A172 (cell line): ENCODE results near the gene DMD. TPM values are rescaled to one million over a fixed set of nuclear protein-coding genes. Genes with fewer than 3 reads are reported as not detected.

Experiments used
- DNase-seq: peaks from one replicate; pipeline ENCODE4 v3.0.0-alpha.2; 2015; ENCODE audit warnings: low spot score
- total RNA-seq: library from RNA; depleted of rRNA; stranded (reverse); fragments of >200 nt; shearing (Covaris generic); gene quantifications from 2 replicates; pipeline ENCODE4 v1.2.3, GENCODE V29; 2014

Gene DMD
- total RNA-seq, 1 experiment from 2014 or later, result 17.6 TPM

DNA sequence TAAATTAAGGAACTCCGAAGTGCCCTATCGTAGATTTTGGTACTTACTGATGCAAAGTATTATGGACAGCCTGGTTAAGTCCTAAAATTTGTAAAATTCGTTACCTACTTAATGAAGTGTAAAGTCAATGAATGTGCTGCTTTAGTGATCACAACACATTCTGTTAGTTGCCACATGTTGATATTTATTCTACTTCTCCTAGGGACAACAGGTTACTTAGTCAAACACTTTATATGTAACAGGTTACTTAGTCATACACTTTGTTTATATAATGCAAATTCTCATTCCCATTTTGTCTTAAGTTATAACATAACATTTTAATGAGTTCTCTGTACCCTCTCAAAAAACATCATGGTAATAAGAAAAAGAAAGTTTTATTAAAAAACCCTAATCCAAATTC, 1496.6 kb downstream of the DMD start:
- DNase-seq, result no peak

DNA sequence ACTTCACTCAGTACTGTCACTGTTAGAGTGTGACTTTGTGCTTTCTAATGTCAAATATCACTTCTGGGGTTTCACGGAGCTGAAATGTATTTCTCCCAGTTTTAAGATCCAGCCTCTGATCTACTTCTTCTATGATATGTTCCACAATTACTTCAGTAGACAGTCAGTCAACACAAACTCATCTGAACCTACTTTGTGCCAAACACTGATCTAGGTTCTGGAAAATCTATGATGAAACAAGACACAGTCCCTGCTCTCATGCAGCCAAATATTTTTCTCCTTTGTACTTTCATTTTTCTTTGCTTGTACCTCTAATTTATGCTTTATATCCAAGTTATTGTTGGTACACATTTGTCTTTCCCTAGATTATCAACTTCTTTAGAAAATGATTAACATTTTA, 1498.2 kb downstream of the DMD start:
- no peak for DNase-seq

DNA sequence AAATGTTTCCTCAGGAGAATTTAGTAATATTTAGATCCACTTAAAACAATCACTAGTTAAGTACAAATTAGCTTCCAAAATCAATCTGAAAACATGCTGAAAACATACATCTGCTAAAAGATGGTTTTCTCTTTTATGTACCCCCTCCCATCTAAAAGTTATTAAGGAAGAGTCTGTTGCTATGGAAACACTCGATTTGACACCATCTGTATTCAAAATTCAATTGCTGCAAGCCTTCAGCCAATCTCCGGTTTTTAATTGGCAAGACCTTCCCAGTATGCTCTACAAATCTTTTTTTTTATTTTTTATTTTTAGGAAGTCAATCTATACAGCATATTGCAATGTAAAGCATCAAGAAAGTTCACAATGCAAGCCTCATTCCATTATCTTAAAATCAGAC, 1500.2 kb downstream of the DMD start:
- no peak for DNase-seq

DNA sequence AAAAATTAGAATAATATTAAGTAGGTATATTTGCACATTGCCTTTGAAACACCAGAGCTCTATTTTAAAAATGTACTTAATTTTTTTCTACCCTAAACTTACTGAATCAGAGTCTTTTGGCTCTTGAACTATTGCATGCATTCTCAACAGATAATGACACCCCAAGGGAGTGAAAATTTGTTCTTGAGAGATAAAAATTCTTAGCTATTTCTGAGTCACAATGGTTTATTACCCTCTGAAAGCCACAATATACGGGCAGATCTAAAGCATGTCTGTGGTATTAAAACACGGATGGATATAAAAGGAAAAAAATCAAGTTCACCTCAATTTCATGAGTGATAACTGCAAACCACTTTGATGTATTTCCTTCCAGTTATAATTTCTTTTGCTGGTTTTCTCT, 1503.2 kb downstream of the DMD start:
- peak; percentile 59 for DNase-seq

DNA sequence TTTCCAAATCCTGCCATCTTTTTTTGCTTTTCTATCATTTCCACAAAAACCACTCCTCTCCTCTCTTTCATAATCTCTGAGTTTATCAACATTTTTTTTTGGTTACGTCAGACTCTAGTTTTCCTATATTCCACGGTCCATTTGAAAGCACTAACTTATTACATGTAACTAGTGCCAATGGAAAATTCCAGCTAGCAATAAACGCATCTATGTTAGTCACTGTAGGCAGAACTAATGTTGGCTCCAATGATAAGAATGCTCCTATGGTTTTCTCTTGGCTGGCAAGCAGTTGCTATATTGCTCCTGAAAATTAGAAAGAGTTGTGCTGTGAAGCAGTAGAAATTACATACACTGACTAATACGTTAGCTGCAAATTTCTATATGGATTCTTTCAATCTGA, 1504.9 kb downstream of the DMD start:
- peak; percentile 19 for DNase-seq

DNA sequence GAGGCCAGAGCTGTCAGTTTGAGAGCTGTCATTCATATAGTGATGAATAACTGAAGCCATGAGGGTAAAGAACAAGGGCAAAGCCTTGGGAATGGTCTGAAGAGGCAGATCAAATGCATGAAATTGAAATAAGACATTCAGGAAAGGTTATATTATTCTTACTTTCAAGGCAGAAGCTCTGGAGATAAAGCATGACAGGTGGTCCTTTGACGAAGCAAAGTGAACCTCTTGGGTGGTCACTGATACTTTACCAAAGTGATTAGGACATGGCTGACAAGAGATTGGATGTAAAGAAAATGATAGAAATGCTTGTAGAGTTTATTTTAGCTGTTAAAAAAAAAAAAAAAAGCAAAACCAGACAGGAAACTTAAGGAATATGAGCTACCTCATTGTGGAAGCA, 1505.5 kb downstream of the DMD start:
- no peak for DNase-seq

DNA sequence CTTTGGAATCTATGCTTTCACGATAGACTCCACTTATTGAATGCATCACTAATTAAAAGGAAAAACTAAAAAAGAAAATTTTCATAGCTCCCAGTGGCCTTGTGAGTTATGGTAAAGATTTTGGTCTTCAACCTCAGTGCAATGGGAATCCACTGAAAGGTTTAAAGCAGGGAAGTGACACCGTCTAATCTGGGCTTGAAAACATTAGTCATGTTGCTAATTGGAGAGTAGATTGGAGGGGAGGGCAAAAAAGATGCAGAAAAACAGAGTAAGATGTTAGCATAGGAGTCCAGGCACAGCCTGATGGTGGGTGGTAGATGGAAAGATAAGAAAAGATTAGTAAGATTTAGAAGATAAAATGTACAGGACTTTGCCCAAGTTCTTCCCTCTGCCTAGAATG, 1506.4 kb downstream of the DMD start:
- DNase-seq, result no peak

DNA sequence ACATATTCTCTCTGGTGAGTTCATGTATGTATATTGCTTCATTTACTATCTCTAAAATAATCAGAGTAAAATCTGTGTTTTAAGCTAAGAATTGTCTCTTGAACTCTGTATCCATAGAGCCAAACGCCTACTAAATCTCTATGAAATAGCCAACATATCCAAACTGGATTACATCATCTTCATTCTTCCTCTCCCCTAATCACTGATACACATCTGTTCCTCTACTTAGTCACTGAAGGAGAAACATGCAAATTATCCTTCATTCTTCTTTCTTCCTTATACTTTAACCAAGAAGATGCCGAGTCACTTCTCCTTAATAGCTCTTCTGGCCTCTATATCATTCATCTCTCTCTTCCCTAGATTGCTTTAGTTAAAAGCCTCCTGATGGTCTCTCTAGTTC, 1509.1 kb downstream of the DMD start:
- peak; percentile 2 for DNase-seq

DNA sequence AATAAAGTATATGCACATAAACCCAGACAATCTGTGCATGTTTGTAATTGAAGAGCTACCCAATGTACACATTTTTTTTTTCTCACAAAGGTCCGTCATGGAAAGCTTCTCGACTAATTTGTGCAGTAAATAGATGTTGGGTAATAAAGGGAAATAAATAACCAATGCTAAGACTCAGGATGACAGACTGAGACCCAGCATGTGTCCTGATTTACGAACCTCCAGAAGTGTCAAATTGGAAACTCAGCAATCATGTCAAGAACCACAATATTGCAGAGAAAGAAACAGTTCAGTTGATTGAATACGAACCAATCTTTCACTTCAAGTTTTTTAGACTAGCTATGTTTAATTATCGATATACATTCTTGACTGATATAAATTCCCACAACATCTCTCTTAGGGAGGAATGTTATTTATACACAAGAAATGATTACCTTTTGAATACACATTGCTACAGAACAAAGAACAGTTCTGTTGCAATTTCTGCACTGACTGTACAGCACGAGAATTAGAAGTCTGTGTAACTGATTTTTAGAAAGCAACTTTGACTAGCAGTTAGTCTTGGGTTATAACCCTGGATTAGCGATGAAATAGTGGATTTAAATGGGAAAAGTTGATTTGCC, 1513.9 kb downstream of the DMD start:
- no peak for DNase-seq

DNA sequence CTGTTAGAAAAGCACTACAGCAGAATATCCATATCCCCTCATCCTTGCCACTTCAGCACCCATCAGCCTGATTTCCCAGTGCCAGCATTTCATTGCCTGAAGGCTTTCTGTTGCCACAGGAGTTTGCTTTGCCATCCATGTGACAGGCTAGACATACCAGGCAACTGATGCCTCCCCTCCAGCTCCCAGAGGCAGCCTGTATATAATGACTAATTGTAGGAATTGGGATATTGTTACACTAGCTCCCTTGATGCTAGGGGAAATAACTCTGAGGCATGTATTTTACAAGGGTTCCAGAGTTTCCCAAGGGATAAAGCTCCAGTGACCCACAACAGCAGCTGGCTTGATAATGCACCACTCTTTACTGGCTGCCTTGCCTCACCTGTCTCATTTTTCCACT, 1531.5 kb downstream of the DMD start:
- DNase-seq, result no peak

DNA sequence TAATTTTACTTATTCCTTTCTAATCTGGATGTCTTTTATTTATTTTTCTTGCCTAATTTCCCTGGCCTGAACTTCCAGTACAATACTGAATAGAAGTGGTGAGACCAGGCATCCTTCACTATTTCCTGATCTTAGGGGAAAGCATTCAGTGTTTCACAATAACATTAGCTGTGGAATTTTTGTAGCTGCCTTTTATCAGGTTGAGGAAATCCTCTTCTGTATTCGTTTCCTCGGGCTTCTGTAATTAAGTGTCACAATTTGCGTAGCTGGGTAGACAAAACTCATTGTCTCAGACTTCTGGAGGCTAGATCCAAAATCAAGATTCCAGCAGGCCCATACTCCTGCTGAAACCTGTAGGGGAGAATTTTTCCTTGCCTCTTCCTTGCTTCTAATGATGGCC, 1541.1 kb downstream of the DMD start:
- DNase-seq, result no peak

DNA sequence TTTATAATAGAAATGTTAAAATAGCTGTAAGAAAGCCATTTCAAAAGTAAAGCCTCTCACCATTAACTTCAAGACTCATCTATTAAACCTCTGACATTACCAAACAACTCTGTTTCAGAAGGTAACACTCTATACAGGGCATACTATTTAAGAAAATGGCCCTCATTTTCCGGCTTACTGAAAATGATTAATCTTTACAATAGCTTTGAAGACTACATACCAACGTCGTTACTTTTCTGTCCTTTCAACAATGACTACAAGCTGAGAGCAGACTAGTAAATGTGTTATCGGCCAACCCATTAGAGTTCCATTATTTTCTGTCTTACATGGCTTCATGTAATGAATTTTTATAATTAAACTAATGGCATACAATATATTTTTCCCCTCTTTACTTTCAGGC, 1545.9 kb downstream of the DMD start:
- DNase-seq, result no peak

DNA sequence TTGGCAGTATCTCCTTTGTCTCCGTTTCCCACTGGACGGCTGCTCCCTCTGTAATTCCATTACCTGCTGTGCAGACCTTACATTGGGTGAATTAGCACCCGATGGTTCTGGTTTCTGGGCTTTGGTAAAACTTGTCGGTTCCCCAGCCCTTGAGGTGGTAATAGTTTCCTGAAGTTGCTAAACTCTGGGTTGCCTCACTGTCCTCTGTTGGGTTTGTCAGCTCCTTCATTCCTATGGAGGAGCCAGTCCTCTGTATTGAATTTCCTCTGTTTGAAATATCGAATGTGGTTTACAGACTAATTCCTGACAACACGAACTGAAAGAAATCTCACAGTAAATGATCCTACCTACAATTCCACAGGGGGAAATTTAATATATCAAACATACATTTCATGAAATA, 1548.2 kb downstream of the DMD start:
- no peak for DNase-seq

DNA sequence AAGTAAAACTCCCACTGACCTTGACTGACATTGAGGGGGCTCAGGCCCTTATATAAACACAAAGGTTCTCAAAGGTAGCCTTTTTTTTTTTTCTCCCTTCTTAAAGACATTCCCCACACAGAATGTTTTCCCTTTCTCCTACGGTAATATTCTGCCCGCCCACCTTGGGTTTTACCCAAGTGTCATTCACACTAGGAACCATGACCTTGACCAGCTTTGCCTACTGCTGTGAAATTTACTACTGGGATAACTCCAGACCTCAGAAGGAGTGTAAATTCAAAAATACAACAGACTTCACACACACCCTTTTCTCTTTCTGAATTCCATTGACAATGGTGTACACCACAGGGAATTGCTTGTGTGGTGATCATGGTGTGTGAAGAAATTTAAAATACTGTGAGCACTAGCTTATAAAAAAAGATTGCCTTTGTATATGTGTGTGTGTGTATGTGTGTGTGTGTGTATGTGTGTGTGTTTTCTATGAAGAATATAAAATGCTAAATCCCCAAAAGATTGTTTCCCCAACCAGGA, 1550.0 kb downstream of the DMD start:
- no peak for DNase-seq

DNA sequence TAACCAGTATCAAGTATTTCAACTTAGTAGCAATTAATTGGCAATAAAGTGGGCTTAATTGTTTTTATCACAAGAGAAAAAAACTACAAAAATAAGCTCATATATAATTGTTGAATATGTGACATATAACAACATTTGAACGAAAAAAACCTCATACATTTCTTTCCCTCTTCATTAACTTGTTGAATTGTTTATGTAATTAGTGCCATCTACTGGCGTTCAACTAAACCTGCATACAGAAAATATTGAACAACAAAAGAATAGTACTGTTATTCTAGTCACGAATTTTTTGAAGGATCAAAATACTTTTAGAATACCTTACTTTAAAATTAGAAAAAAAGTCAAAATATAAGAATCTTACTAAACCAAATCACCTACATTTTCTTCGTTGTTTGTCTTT, 1553.0 kb downstream of the DMD start:
- peak; percentile 36 for DNase-seq

DNA sequence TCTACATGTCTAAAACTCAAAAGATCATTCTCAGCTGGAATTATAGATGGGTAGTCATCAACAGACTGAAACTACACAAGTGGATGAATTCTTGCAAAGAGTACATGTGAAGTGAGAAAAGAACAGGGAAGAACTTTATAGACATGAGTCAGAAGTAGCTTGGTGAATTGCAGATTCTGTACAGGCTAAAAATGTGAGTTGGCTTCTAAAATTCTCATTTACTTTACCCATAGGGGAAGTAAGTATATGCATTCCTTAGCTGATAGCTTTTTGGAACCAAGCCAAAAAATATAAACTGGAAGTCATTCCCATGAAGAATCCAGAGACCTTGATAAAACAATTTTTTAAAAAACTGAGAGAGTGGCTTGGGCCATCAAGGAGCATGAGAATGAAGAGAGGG, 1555.3 kb downstream of the DMD start:
- DNase-seq, result peak; percentile 27

DNA sequence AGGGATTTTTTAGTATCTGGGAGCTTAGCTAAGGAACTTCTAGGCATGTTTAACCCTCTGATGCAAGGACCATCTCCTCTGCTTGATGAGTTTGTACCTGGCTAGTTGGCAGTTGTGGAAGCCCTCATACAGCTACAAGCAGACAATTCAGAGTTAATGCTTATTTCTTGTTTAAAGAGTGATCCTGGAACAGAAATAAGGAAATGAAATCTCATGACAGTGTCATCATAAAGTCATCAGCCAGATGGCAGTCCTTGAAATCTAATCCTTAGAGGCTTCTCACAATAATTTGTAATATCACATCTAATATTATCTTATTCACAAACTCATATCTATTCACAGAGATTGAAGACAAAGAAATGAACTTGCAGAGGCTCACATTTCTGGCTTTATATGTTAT, 1557.9 kb downstream of the DMD start:
- DNase-seq, result no peak

DNA sequence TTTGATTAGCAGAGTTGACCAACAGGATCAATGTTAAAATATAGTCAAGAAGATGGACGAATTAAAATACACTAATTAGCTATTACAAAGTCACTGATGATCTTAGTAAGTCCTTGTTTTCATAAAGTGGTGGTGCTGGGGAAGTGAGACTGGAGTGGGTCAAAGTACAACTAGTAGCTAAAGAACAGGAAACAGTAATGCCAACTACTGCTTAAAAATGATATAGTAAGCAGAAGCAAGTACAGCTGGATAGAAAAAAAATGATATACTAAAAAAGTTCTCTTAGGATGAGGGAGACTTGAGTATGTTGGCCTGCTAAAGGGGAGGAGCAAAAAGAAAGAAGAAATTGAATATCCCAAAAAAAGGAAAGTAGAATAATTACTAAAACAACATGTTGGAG, 1558.7 kb downstream of the DMD start:
- no peak for DNase-seq

DNA sequence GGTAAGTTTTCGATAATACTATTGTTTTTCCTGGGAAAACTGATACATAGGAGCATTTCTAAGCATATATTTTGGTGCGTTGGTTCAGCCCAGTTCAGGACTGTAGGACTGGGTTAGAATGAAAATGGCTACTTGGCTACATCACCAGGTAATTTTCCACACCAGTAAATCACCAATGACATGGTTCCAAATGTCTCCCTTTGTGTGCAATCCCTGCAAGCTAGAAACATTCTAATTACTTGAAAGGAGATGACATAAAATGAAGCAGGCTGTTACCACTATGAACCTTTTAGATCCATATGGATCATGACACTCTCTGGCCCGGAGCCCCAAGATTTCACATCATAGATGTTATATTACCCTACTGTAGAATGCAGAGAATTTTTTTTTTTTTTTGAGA, 1562.1 kb downstream of the DMD start:
- no peak for DNase-seq

DNA sequence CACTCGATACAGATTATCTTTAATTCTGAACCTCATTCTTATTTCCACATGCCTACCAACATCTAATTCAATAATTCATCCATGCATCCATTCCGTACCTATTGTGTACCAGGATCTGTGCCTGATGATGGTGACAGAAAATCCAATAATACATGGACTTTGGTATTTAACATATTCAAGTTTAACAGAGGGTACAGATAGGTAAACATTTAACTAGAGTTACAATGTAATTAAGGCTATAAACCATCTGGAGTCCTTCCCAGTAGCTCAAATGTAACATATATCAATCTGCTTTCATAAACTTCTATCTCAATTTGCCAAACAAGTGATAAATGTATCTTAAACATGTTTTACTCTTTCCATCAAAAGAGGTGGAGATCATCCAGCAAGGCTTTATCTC, 1578.0 kb downstream of the DMD start:
- no peak for DNase-seq

DNA sequence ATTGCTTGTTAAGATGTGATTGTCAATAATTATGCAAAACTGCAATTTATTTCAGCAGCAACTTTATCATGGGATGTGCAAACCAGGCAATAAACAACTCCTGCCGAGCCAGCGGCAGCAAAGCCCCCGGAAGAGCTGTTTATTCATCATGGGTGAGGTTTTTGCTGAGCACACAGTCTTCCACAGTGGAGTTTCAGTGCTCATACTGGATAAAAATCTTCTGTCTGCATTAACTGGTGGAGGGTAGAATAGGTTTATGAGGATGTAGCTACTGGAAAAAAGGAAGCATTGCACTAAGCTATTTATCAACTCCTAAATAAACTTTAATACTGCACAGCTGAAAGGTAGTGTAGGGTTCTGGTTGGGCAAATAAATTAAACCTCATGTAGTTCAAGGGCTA, 1582.2 kb downstream of the DMD start:
- DNase-seq, result no peak

DNA sequence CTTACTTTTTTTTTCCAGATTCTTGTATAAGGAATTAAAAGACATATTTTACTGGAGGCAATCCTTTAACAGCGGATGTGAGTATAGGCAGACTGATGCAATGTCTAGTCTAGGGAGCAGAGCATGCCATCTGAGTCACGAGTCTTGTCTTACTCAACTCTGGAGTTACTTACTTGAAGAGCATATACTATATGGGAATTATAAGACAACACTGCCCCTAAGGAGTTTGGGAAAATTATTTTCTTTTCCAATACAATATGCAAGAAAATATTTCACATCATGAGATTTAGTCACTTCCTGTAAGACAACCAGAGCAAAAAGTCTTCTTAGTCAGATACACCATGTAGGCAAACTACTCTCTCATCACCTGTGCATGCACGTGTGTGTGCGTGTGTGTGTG, 1602.2 kb downstream of the DMD start:
- peak; percentile 79 for DNase-seq

DNA sequence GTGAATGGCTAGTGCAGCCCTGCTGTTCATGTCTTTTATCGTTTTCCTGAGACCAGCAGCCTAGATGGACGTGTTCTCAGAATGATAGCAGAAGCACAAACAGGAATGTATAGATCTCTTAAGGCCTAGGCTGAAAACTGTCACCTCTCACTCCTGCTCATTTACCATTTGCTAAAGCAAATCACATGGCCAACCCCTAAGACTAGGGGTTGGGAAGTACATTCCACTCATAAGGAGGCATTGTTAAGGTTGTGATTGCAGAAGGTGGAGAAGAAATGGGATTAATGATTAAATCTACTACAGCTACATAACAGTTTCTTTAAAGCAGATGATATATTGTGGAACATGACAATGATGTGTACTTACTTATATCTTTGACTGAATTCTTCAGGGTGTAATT, 1602.7 kb downstream of the DMD start:
- no peak for DNase-seq

DNA sequence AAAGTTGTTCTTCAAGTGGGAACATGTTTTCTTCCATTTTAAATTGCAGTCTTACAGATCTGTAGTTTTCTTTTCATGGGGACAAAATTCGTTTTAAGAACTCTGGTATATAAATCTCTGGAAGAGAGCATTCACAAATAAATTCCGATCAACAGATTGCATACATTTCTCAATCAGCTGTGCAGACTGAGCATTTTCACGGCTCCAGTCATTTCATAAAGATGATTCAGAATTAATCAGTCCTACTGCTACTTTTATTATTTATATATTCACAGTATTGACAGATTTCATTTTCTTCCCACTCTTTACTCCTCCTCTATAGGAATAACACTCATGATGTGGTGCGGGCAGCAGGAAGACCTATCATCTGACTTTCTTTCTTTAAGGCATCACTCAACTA, 1604.6 kb downstream of the DMD start:
- DNase-seq, result no peak
